ENCODE results near the gene COL13A1. TPM values are rescaled to one million over a fixed set of nuclear protein-coding genes. Genes with fewer than 3 reads are reported as not detected.

Gene COL13A1
- total RNA-seq, 1 experiment from 2014 or later, result 3.6 TPM

DNA sequence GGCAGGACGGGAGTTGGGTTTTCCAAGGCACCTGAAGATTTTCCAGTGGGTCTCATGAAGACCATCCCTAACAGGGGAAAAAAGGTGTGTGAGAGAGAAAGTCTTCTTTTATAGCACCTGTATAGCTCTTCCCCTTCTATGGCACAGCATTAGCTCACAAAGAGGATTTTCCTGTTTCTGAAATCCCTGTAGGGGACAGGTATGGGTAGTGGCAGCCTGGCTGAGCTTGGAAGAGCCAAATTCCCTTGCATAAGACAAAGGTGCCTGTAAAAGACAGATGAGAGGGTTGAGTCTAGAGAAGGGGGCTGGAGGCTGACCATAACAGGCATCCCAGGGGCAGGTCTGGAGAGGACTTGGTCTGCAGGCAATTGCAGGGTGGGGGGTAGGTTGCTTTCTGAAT is 63.7 kb downstream of the COL13A1 start:
- Histone ChIP-seq H3K4me1 (ENCODE audit: insufficient read depth, low read length) (peaks cover 26% of the 10 kb centered on the region), H2BK20ac (ENCODE audit: low read depth, low read length, poor library complexity, severe bottlenecking) (no peak overlapping the region), H2BK12ac (ENCODE audit: insufficient read length, low read depth, low read length) (no peak overlapping the region), H3T11ph (ENCODE audit: low read length) (no peak overlapping the region), H3K27me3 (ENCODE audit: insufficient read depth, low read length) (no peaks in the 10 kb centered on the region), H3K79me2 (ENCODE audit: insufficient read depth, low read length) (no peaks in the 10 kb centered on the region), H3K27ac (ENCODE audit: insufficient read length, low read depth, low read length) (no peak overlapping the region), H3K23me2 (ENCODE audit: insufficient read length, low read depth, low read length, poor library complexity, severe bottlenecking) (peaks cover 2% of the 10 kb centered on the region), H3K14ac (ENCODE audit: insufficient read depth, low read length) (no peak overlapping the region; the same call in 1 of the 2 replicates), H3K4me2 (ENCODE audit: insufficient read depth, insufficient read length, low read length) (no peak overlapping the region), H3K9me3 (ENCODE audit: control insufficient read depth, low read depth, low read length) (no peaks in the 10 kb centered on the region), H2BK15ac (ENCODE audit: low read depth, low read length) (no peak overlapping the region), H2AFZ (ENCODE audit: low read length) (no peak overlapping the region), H2BK5ac (ENCODE audit: insufficient read length, low read length) (no peak overlapping the region), H3K4ac (ENCODE audit: low read depth, low read length) (no peak overlapping the region), H4K91ac (ENCODE audit: insufficient read length, low read depth, low read length) (no peak overlapping the region), H4K5ac (ENCODE audit: insufficient read length, low read depth, low read length) (no peak overlapping the region), H3K23ac (ENCODE audit: insufficient read length, low read depth, low read length) (no peak overlapping the region), H3K56ac (ENCODE audit: insufficient read length, low read depth, low read length) (no peak overlapping the region), H2AK5ac (ENCODE audit: insufficient read length, low read length) (no peak overlapping the region), H3K18ac (ENCODE audit: insufficient read length, low read depth, low read length) (no peak overlapping the region), H4K20me1 (ENCODE audit: control insufficient read depth, insufficient read depth, insufficient read length) (no peaks in the 10 kb centered on the region), H3K9ac (ENCODE audit: extremely low read depth, insufficient read length, low read length) (no peak overlapping the region), H3K79me1 (ENCODE audit: insufficient read depth, low read depth, low read length, poor library complexity, severe bottlenecking) (no peaks in the 10 kb centered on the region), H2BK120ac (ENCODE audit: low read depth, low read length, poor library complexity, severe bottlenecking) (no peak overlapping the region), H4K8ac (replicated peaks; ENCODE audit: insufficient read length, low read depth, low read length) (no peak overlapping the region)
- H3K9me3 Mint-ChIP-seq, result no peaks in the 10 kb centered on the region
- TF ChIP-seq, protein P1, sequence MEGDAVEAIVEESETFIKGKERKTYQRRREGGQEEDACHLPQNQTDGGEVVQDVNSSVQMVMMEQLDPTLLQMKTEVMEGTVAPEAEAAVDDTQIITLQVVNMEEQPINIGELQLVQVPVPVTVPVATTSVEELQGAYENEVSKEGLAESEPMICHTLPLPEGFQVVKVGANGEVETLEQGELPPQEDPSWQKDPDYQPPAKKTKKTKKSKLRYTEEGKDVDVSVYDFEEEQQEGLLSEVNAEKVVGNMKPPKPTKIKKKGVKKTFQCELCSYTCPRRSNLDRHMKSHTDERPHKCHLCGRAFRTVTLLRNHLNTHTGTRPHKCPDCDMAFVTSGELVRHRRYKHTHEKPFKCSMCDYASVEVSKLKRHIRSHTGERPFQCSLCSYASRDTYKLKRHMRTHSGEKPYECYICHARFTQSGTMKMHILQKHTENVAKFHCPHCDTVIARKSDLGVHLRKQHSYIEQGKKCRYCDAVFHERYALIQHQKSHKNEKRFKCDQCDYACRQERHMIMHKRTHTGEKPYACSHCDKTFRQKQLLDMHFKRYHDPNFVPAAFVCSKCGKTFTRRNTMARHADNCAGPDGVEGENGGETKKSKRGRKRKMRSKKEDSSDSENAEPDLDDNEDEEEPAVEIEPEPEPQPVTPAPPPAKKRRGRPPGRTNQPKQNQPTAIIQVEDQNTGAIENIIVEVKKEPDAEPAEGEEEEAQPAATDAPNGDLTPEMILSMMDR (conservative IDR thresholded peaks at IDR 0.05), result no peak
- no peaks in the 10 kb centered on the region for H3K36me3 Mint-ChIP-seq (ENCODE audit: insufficient read depth in 1 of 3, low read depth in 3 of 3)
- peak overlapping the region in 1 of 3 experiments; percentile 17; a peak in 1 of 7 replicates for H3K27ac Mint-ChIP-seq
- peaks cover 11% of the 10 kb centered on the region for H3K27me3 Mint-ChIP-seq (ENCODE audit: low read depth)
- H3K4me1 Mint-ChIP-seq, result peaks cover 69 to 76% of the 10 kb centered on the region in 2 experiments
- no CpG with 5 or more reads among the region's 1 CpG for WGBS (ENCODE audit: extremely low coverage, insufficient read length, low lambda C conversion rate)
- no peak for DNase-seq
- no peak overlapping the region for H3K4me3 Mint-ChIP-seq

Measured in H9 (cell line).